Esophagus squamous epithelium (tissue), 5 donors: ENCODE data around the gene VWA3A. TPM values are rescaled to one million over a fixed set of nuclear protein-coding genes. Genes with fewer than 3 reads are reported as not detected.
A peak's percentile ranks its signal among the peaks of the same experiment; 100 is the strongest.

Source experiments
- DNase-seq: peaks from one replicate; lab custom pipeline; 2025; lab: John Stamatoyannopoulos, UW
- H3K27ac ChIP-seq, 4 donors: fragments of 200-600 bp; sonication (generic); one replicate each; pipeline ENCODE4 v1.5.1; 2016 to 2019; ENCODE audit warnings: mild to moderate bottlenecking in 1 of 4
- H3K27me3 ChIP-seq, 4 donors: fragments of 200-600 bp; sonication (generic); 1 replicate in 3 of 4; 2 replicates in 1 of 4; pipeline versions ENCODE4 v1.5.1 to v1.6.0; 2017 to 2021; ENCODE audit warnings: antibody characterized with exemption in 1 of 4
- H3K36me3 ChIP-seq, 3 donors: fragments of 200-600 bp; sonication (generic); one replicate each; pipeline ENCODE4 v1.5.1; 2016 to 2019
- H3K4me1 ChIP-seq, 3 donors: fragments of 200-600 bp; sonication (generic); one replicate each; pipeline ENCODE4 v1.5.1; 2017 to 2019
- H3K4me3 ChIP-seq, 4 donors: fragments of 200-600 bp; sonication (generic); 1 replicate in 3 of 4; 2 replicates in 1 of 4; pipeline ENCODE4 v1.5.1; 2016 to 2019; ENCODE audit warnings: mild to moderate bottlenecking in 2 of 4, moderate library complexity in 1 of 4
- H3K9me3 ChIP-seq, 3 donors: fragments of 200-600 bp; sonication (generic); one replicate each; pipeline ENCODE4 v1.5.1; 2016 to 2019
- CTCF ChIP-seq, 6 experiments: fragments of 450-650 bp in 4 of 6; fragments of 200-600 bp in 2 of 6; sonication (generic) in 2 of 6; IDR thresholded peaks; one replicate each; pipeline ENCODE4 v1.5.1; 2016 to 2019; ENCODE audit warnings: antibody characterized with exemption in 6 of 6, mild to moderate bottlenecking in 4 of 6, moderate library complexity in 4 of 6
- POLR2A ChIP-seq, 4 donors: fragments of 450-650 bp; IDR thresholded peaks; one replicate each; pipeline ENCODE4 v1.6.1; 2017; ENCODE audit warnings: antibody characterized with exemption in 4 of 4, mild to moderate bottlenecking in 4 of 4, moderate library complexity in 3 of 4
- WGBS, 2 donors: methylation state at CpG; one replicate each; pipeline ENCODE4 v1.1.5; 2018; 5-methylcytosine and 5-hydroxymethylcytosine counted together
- intact Hi-C: fragments of 100-400 bp; cut with DNase I; formaldehyde crosslinking; loops from one replicate; pipeline ENCODE4 v1.15.0; 2022
- total RNA-seq, 4 donors: library from RNA; depleted of rRNA; stranded (reverse); fragments of >200 nt; gene quantifications; one replicate each; pipeline ENCODE4 v1.1.0, GENCODE V29; 2016
- donor health status: DM: yes; HTN: yes; CAD: no.

The VWA3A gene
- total RNA-seq, 4 donors from 2014 or later: not detected

GRCh38 chr16:22190081-22190775 is 97.9 kb downstream of the VWA3A start:
- intact Hi-C loops: no loop called here

GRCh38 chr16:22190776-22191531 is 98.6 kb downstream of the VWA3A start:
- H3K4me3 ChIP-seq: peak overlapping the region; percentile 38 to 76 (median 68)
- no peaks in the 10 kb centered on the region for H3K36me3 ChIP-seq
- TF ChIP-seq POLR2A (IDR thresholded peaks at IDR 0.05) (peak in 3 of 4 donors; percentile 73 to 96 (median 93)), CTCF (IDR thresholded peaks at IDR 0.05) (no peak)
- 0 to 1% methylated on average over 24 of the region's 43 CpGs for WGBS, 2 donors
- no peaks in the 10 kb centered on the region for H3K9me3 ChIP-seq
- H3K4me1 ChIP-seq: peaks cover 19 to 61% (median 31%) of the 10 kb centered on the region in 3 donors
- intact Hi-C loops: no loop called here
- H3K27me3 ChIP-seq: no peaks in the 10 kb centered on the region
- DNase-seq: peak; percentile 100
- H3K27ac ChIP-seq: peak overlapping the region; percentile 96 to 99 (median 98)

More at GRCh38 chr16:22190081-22190775, 97.9 kb downstream of the VWA3A start:
- H3K9me3 ChIP-seq: no peaks in the 10 kb centered on the region
- H3K27ac ChIP-seq: peak overlapping the region; percentile 96 to 99 (median 98)
- peak overlapping the region; percentile 62 to 76 (median 72) for H3K4me3 ChIP-seq
- peak in 1 of 6 experiments; percentile 7 for TF ChIP-seq CTCF (IDR thresholded peaks at IDR 0.05)
- TF ChIP-seq POLR2A (IDR thresholded peaks at IDR 0.05): peak in 2 of 4 donors; percentile 84 to 93
- no peaks in the 10 kb centered on the region for H3K27me3 ChIP-seq
- DNase-seq: peak; percentile 100
- no peaks in the 10 kb centered on the region for H3K36me3 ChIP-seq
- peaks cover 19 to 55% (median 28%) of the 10 kb centered on the region in 3 donors for H3K4me1 ChIP-seq
- 0 to 1% methylated on average over 23 to 36 of the region's 72 CpGs for WGBS, 2 donors

GRCh38 chr16:22191532-22192260 is 99.4 kb downstream of the VWA3A start:
- Histone ChIP-seq H3K4me3 (peak overlapping the region; percentile 38 to 76 (median 66)), H3K36me3 (no peaks in the 10 kb centered on the region), H3K4me1 (peaks cover 19 to 68% (median 34%) of the 10 kb centered on the region in 3 donors), H3K27me3 (no peaks in the 10 kb centered on the region), H3K27ac (peak overlapping the region; percentile 96 to 99 (median 98)), H3K9me3 (no peaks in the 10 kb centered on the region)
- peak in 1 of 4 donors; percentile 2 for TF ChIP-seq POLR2A (IDR thresholded peaks at IDR 0.05)
- no peak for TF ChIP-seq CTCF (IDR thresholded peaks at IDR 0.05)
- 14% methylated on average over 9 of the region's 9 CpGs for WGBS, 2 donors
- DNase-seq: no peak
- intact Hi-C loops: no loop called here

GRCh38 chr16:22192261-22193062 is 100.1 kb downstream of the VWA3A start:
- H3K9me3 ChIP-seq: no peaks in the 10 kb centered on the region
- H3K27me3 ChIP-seq: no peaks in the 10 kb centered on the region
- DNase-seq: peak; percentile 39
- WGBS, 2 donors: 19 to 21% methylated on average over 16 of the region's 16 CpGs
- H3K4me3 ChIP-seq: peak overlapping the region in 3 of 4 donors; percentile 60 to 76 (median 73)
- peak in 1 of 4 donors; percentile 30 for TF ChIP-seq POLR2A (IDR thresholded peaks at IDR 0.05)
- TF ChIP-seq CTCF (IDR thresholded peaks at IDR 0.05): no peak
- H3K4me1 ChIP-seq: peaks cover 19 to 69% (median 34%) of the 10 kb centered on the region in 3 donors
- intact Hi-C loops: no loop called here
- H3K36me3 ChIP-seq: no peaks in the 10 kb centered on the region
- H3K27ac ChIP-seq: peak overlapping the region; percentile 96 to 99 (median 98)
